HepG2 (cell line): ENCODE measurements around the gene PREX1. TPM values are rescaled to one million over a fixed set of nuclear protein-coding genes. Genes with fewer than 3 reads are reported as not detected.

Source experiments
- CCDC6 ChIP-seq: sonication (generic); formaldehyde crosslinking; IDR thresholded peaks from 2 replicates; pipeline ENCODE4 v1.8.1; 2022; ENCODE audit warnings: mild to moderate bottlenecking, missing genetic modification reagents, moderate library complexity
- KAT8 ChIP-seq: IDR thresholded peaks from 2 replicates; pipeline ENCODE4 v1.6.1; 2016; ENCODE audit warnings: missing genetic modification reagents, missing compliant biosample characterization
- MTA1 ChIP-seq: sonication (generic); formaldehyde crosslinking; IDR thresholded peaks from 2 replicates; pipeline ENCODE4 v1.4.0; 2020; ENCODE audit warnings: missing genetic modification reagents, mild to moderate bottlenecking, borderline replicate concordance
- PAXIP1 ChIP-seq: sonication (generic); formaldehyde crosslinking; conservative IDR thresholded peaks from 2 replicates; pipeline ENCODE4 v1.4.0; 2020; ENCODE audit warnings: mild to moderate bottlenecking, missing genetic modification reagents, moderate library complexity
- RFXAP ChIP-seq: sonication (generic); formaldehyde crosslinking; IDR thresholded peaks from 2 replicates; pipeline ENCODE4 v1.4.0; 2020; ENCODE audit warnings: missing genetic modification reagents, borderline replicate concordance
- ZNF121 ChIP-seq: sonication (generic); formaldehyde crosslinking; IDR thresholded peaks from 2 replicates; pipeline ENCODE4 v1.5.0; 2020; ENCODE audit warnings: mild to moderate bottlenecking, missing genetic modification reagents
- ZNF331 ChIP-seq: sonication (generic); formaldehyde crosslinking; IDR thresholded peaks from 2 replicates; pipeline ENCODE4 v1.4.0; 2020; ENCODE audit warnings: missing genetic modification reagents
- ZNF343 ChIP-seq: sonication (generic); formaldehyde crosslinking; IDR thresholded peaks from 2 replicates; pipeline ENCODE4 v1.4.0; 2020; ENCODE audit warnings: mild to moderate bottlenecking, missing genetic modification reagents
- ZNF746 ChIP-seq: sonication (generic); formaldehyde crosslinking; IDR thresholded peaks from 2 replicates; pipeline ENCODE4 v1.8.0; 2022; ENCODE audit warnings: mild to moderate bottlenecking, missing genetic modification reagents
- ZNF766 ChIP-seq: sonication (generic); formaldehyde crosslinking; IDR thresholded peaks from 2 replicates; pipeline ENCODE4 v1.5.0; 2020; ENCODE audit warnings: missing genetic modification reagents, borderline replicate concordance
- ZSCAN22 ChIP-seq: sonication (generic); formaldehyde crosslinking; IDR thresholded peaks from 2 replicates; pipeline ENCODE4 v1.4.0; 2020; ENCODE audit warnings: mild to moderate bottlenecking, missing genetic modification reagents
- polyA plus RNA-seq, 8 experiments: library from polyadenylated mRNA; depleted of rRNA in 3 of 8; stranded (reverse) in 7 of 8; unstranded in 1 of 8; fragments of >200 nt; fragmentation: Illumina TruSeq in 4 of 8; extraction: Trizol in 4 of 8; gene quantifications; 2 replicates each; pipeline versions ENCODE4 v1.2.1 to v1.2.3, GENCODE V29; 2011 to 2016; ENCODE audit warnings: low read depth in 4 of 8, missing spikeins in 1 of 8, mixed read lengths in 1 of 8; ENCODE audit not compliant: insufficient read depth in 1 of 8
- total RNA-seq, 5 experiments: library from RNA; depleted of rRNA; stranded (reverse); fragments of >200 nt; fragmentation: Illumina TruSeq; extraction: Trizol; gene quantifications; 2 replicates each; pipeline ENCODE4 v1.2.3, GENCODE V29; 2016; ENCODE audit warnings: low read depth in 1 of 5
- TF ChIP-seq, protein P1 (sequence below), 2 experiments: fragments of 450-650 bp in 1 of 2; sonication (generic) in 1 of 2; formaldehyde crosslinking in 1 of 2; IDR thresholded peaks; 2 replicates each; pipeline versions ENCODE4 v1.6.1 to v1.8.0; 2016 to 2022; ENCODE audit warnings: antibody characterized with exemption in 1 of 2, mild to moderate bottlenecking in 1 of 2, missing genetic modification reagents in 1 of 2
- TF ChIP-seq, protein P2 (sequence below): sonication (generic); formaldehyde crosslinking; IDR thresholded peaks from 2 replicates; pipeline ENCODE4 v1.4.0; 2020; ENCODE audit warnings: mild to moderate bottlenecking, low read depth, missing genetic modification reagents

Gene PREX1
- total and polyA plus RNA-seq, 2 of the 13 experiments (the other 11 are each of a cell fraction or from before 2014, with no cell fraction given), result 0.02 to 0.04 TPM

GRCh38 chr20:48657426-48658197, 170.2 kb downstream of the PREX1 start (continued):
- TF ChIP-seq, protein P1, sequence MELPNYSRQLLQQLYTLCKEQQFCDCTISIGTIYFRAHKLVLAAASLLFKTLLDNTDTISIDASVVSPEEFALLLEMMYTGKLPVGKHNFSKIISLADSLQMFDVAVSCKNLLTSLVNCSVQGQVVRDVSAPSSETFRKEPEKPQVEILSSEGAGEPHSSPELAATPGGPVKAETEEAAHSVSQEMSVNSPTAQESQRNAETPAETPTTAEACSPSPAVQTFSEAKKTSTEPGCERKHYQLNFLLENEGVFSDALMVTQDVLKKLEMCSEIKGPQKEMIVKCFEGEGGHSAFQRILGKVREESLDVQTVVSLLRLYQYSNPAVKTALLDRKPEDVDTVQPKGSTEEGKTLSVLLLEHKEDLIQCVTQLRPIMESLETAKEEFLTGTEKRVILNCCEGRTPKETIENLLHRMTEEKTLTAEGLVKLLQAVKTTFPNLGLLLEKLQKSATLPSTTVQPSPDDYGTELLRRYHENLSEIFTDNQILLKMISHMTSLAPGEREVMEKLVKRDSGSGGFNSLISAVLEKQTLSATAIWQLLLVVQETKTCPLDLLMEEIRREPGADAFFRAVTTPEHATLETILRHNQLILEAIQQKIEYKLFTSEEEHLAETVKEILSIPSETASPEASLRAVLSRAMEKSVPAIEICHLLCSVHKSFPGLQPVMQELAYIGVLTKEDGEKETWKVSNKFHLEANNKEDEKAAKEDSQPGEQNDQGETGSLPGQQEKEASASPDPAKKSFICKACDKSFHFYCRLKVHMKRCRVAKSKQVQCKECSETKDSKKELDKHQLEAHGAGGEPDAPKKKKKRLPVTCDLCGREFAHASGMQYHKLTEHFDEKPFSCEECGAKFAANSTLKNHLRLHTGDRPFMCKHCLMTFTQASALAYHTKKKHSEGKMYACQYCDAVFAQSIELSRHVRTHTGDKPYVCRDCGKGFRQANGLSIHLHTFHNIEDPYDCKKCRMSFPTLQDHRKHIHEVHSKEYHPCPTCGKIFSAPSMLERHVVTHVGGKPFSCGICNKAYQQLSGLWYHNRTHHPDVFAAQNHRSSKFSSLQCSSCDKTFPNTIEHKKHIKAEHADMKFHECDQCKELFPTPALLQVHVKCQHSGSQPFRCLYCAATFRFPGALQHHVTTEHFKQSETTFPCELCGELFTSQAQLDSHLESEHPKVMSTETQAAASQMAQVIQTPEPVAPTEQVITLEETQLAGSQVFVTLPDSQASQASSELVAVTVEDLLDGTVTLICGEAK (IDR thresholded peaks at IDR 0.05), result no peak
- TF ChIP-seq, protein P1 (CRISPR knock-in tag; IDR thresholded peaks at IDR 0.05), result 0 out of 2 replicates have a peak, but pooled peaks have one; percentile 11
- 0 out of 2 replicates have a peak, but pooled peaks have one; percentile 59 for TF ChIP-seq ZNF343
- peak; percentile 58; the same call in 1 of the 2 replicates for TF ChIP-seq ZNF766
- no peak; the same call in 1 of the 2 replicates for TF ChIP-seq CCDC6 (CRISPR knock-in tag)
- no peak for TF ChIP-seq ZSCAN22 (CRISPR knock-in tag)
- 0 out of 2 replicates have a peak, but pooled peaks have one; percentile 41 for TF ChIP-seq RFXAP (CRISPR knock-in tag)
- 0 out of 2 replicates have a peak, but pooled peaks have one; percentile 24 for TF ChIP-seq ZNF331
- 0 out of 2 replicates have a peak, but pooled peaks have one; percentile 10 for TF ChIP-seq MTA1 (CRISPR knock-in tag)
- TF ChIP-seq PAXIP1 (CRISPR knock-in tag), result no peak
- 0 out of 2 replicates have a peak, but pooled peaks have one; percentile 32 for TF ChIP-seq ZNF746 (CRISPR knock-in tag)
- TF ChIP-seq ZNF121 (CRISPR knock-in tag), result no peak
- TF ChIP-seq, protein P2, sequence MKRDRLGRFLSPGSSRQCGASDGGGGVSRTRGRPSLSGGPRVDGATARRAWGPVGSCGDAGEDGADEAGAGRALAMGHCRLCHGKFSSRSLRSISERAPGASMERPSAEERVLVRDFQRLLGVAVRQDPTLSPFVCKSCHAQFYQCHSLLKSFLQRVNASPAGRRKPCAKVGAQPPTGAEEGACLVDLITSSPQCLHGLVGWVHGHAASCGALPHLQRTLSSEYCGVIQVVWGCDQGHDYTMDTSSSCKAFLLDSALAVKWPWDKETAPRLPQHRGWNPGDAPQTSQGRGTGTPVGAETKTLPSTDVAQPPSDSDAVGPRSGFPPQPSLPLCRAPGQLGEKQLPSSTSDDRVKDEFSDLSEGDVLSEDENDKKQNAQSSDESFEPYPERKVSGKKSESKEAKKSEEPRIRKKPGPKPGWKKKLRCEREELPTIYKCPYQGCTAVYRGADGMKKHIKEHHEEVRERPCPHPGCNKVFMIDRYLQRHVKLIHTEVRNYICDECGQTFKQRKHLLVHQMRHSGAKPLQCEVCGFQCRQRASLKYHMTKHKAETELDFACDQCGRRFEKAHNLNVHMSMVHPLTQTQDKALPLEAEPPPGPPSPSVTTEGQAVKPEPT (CRISPR knock-in tag), result peak; percentile 35; the same call in 1 of the 2 replicates
- TF ChIP-seq KAT8, result peak; percentile 38; the same call in 1 of the 2 replicates
